GM21619 (cell line): ENCODE results near the gene NDUFB3.
"Not testable (repeated sequence)": the region's sequence is repeated elsewhere in the genome, so short reads cannot be mapped to it uniquely, and the experiment has no call there.

ENCODE experiments used
- ATAC-seq: cut with Tn5 transposase; IDR thresholded peaks from one replicate; pipeline ENCODE4 v1.9.1; 2021; ENCODE audit not compliant: unreplicated experiment

The NDUFB3 gene

DNA sequence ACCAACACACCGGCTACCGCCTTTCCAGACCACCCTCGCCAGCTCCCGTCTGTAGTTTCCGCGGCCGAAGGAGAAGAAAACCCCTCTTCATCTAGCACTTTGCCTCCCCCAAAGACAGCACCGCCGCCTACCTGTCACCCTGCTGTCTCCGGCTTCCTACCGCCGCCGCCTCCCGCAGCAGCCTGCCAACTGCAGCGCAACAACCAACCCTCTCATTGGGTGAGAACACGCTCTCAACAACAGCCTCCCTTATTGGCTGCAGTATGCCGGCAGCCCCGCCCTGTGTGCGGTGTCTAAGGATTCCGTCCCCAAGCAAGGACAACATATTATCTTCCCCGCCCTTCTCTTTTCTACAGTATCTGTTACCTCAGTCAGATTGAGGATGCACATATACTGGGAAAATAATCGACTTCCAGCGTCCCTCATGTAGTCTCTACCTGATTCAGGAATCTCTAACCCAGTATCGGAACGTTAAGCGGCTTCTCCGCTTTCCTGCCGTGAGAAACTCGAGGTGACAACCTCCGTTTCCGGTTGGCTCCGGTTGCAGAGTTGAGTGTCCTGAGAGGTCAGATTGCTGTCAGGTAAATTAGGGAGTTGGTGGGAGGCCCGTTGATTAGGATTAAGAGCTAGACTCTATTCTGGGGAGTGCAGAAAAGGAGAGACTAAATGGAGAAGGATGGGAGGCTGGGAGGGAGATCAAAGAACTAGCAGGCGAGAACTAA lies at the start of gene NDUFB3, which contains the start of gene HYCC2:
NDUFB3 (plus strand) TSS at position 523 of the 722 bp plus-strand sequence. CDS start 6,882 bp downstream, outside the sequence.
HYCC2 (minus strand) TSS at position 193 of the 722 bp plus-strand sequence. CDS start 47,662 bp downstream, outside the sequence.
- peak; percentile 98 for ATAC-seq

DNA sequence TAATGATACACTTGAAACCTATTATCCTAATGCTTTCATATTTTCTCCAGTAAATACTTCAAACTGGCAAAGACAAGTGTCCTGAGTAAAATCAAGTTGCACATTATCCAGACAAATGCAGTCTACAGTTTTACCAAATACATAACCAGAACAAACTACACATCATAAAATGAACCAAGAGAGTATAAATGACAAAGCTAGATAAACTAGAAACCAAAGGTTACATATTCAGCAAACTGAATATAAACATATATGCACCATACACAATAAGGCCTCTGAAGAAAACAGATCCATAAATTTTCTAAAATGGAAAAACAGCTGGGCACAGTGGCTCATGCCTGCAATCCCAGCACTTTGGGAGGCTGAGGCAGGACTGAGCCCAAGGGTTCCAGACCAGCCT lies 47.3 kb upstream of the NDUFB3 start:
- ATAC-seq = no peak

DNA sequence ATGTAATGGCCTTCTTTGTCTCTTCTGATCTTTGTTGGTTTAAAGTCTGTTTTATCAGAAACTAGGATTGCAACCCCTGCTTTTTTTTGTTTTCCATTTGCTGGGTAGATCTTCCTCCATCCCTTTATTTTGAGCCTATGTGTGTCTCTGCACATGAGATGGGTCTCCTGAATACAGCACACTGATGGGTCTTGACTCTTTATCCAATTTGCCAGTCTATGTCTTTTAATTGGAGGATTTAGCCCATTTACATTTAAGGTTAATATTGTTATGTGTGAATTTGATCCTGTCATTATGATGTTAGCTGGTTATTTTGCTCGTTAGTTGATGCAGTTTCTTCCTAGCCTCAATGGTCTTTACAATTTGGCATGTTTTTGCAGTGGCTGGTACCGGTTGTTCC lies 37.4 kb upstream of the NDUFB3 start:
- ATAC-seq = not testable (repeated sequence)

DNA sequence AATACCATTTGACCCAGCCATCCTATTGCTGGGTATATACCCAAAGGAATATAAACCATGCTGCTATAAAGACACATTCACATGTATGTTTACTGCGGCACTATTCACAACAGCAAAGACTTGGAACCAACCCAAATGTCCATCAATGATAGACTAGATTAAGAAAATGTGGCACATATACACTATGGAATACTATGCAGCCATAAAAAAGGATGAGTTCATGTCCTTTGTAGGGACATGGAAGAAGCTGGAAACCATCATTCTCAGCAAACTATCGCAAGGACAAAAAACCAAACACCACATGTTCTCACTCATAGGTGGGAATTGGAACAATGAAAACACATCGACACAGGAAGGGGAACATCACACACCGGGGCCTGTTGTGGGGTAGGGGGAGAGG lies 33.4 kb upstream of the NDUFB3 start:
- ATAC-seq = not testable (repeated sequence)

DNA sequence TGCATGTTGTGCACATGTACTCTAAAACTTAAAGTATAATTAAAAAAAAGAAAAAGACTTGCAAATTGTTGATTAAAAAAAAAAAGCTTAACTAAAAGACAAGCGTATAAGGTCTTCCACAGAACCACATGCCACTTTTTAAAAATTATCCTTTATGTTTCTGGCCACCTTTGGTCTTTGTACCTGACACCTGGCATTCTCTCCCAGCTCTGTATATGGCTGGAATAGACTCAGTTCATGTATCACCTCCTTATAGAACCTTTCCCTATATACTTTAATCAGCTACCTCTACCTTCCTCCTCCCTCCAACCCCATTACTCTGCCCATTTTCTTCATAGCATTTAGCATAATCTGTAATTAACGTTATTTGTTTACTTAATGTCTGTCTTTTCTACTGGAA lies 32.9 kb upstream of the NDUFB3 start:
- ATAC-seq = no peak

DNA sequence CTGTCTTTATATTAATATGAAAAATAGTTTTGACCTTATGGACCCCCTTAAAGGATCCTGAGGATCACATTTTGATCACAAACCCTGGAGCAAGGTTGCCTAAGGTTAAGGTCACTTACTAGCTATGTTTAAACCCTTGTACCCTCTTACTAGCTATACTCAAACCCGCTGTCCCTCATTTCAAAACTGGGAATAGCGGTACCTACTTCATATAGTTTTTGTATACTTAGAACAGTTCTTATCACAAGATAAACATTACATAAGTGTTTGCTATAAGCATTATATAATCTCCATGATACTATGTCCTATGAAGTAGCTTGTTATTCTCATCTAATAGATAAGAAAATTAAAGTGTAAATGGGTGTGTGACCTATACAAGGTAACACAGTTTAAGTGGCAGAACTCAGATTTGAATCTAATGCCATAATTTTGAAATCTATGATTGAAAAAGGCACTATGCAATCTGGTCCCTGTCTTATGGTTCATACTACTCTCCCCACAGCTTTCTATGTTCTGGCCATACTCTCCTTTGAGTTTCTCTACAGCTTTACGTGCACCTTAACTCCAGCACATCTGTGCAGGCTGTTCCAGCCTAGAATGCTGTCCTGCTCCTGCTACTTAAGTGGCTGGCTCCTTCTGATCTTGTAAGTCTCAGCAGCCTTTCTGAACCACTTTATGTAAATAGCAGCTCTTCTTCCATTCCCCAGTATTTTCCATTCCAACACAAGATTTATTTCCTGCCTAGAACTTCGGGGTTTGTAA lies 30.8 kb upstream of the NDUFB3 start:
- no peak for ATAC-seq

DNA sequence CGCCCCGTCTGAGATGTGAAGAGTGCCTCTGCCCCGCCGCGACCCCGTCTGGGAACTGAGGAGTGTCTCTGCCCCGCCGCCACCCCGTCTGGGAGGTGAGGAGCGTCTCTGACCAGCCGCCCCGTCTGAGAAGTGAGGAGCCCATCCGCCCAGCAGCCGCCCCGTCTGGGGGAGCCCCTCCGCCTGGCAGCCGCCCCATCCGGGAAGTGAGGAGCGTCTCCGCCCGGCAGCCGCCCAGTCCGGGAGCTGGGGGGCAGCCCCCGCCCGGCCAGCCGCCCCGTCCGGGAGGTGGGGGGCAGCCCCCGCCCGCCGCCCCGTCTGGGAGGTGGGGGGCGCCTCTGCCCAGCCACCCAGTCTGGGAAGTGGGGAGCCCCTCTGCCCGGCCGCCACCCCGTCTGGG lies 29.4 kb upstream of the NDUFB3 start:
- not testable (repeated sequence) for ATAC-seq

DNA sequence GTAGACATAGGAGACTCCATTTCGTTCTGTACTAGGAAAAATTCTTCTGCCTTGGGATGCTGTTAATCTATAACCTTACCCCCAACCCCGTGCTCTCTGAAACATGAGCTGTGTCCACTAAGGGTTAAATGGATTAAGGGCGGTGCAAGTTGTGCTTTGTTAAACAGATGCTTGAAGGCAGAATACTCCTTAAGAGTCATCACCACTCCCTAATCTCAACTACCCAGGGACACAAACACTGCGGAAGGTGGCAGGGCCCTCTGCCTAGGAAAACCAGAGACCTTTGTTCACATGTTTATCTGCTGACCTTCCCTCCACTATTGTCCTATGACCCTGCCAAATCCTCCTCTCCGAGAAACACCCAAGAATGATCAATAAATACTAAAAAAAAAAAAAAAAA lies 28.8 kb upstream of the NDUFB3 start:
- not testable (repeated sequence) for ATAC-seq

DNA sequence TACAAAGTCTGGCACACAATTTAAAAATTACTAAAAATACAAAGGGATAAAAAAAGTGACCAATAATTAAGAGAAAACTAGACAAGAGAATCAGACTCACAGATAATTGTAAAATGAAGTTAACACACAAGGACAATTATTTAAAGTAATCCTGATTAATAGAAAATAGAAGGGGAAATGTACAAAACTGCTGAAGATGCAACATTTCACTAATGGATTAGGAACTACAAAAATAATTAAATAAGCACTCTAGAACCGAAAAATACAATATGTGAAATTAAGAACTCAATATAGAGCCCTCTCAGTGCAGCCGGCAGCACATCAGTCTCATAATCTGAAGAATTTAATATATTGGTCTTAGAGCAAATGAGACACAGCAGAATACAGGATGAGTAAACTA lies 24.9 kb upstream of the NDUFB3 start:
- no peak for ATAC-seq

DNA sequence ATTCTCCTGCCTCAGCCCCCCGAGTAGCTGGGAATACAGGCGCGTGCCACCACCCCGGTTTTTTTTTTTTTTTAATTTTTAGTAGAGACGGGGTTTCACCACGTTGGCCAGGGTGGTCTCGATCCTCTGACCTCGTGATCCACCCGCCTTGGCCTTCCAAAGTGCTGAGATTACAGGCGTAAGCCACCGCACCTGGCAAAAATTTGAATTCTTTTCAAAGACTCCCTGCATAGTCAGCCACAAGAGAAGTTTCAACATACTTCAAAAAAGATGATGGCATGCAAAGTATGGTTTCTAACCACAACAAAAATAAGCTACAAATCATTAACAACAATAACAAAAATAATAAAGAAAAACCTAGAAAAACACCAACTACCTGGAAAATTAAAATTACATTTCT lies 22.3 kb upstream of the NDUFB3 start:
- no peak for ATAC-seq

DNA sequence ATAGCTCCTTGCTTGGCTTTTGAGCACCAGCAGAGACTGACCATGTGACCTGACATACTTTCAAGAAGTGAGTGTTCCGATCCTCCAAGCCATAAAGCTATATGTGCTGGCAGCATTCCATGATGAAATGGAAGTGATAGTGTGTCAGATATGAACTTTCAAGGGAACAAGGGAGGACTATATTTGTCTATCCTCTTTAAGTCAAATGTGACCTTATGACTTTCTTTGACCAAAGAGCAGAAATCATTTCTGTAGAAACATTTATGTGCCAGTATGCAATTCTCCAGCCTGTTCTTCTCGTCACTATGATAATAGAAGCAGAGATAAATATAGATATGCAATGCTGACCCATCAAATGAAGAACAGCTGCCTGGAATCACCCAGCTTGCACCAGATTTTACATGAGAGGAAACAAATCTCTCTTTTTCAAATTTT lies 14.7 kb upstream of the NDUFB3 start:
- ATAC-seq = no peak

DNA sequence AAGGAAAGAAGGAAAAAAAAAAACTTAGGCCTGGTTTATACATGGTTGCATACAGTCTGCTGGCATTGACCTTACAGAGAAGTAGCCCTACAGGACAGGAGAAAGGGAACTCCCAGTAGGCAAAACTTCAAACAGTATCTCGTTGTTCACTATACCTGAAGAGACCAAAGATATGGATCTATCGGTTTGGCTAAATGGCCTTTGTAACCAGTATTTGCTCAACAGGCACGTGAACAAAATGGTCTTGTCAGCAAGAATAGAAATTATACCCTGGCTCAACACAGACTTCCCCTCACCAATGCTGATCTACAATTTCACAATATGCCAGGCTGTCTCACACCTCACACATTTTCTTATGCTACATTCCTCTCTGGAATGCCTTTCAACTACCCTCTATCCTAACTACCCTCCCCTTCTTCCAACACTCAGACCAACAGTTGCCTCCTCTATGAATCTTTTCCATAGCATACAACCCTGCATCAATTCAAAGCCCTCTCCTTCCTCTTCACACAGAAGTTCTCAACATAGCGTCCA lies 14.0 kb upstream of the NDUFB3 start:
- ATAC-seq = no peak

DNA sequence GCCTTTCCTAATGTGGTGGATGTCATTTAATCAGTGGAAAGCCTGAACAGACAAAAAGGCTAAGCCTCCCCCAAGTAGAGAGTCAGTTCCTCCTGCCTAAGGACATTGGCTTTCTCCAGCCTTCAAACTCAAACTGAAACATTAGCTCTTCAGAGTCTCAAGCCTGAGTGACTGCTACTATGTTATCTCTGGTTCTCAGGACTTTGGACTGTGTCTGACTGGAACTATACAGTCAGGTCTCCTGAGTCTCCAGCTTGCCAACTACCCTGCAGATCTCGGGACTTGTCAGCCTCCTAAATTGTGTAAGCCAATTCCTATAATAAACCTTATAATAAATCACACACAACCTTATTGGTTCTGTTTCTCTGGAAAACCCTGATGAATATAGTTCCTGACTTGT lies 12.9 kb upstream of the NDUFB3 start:
- no peak for ATAC-seq

DNA sequence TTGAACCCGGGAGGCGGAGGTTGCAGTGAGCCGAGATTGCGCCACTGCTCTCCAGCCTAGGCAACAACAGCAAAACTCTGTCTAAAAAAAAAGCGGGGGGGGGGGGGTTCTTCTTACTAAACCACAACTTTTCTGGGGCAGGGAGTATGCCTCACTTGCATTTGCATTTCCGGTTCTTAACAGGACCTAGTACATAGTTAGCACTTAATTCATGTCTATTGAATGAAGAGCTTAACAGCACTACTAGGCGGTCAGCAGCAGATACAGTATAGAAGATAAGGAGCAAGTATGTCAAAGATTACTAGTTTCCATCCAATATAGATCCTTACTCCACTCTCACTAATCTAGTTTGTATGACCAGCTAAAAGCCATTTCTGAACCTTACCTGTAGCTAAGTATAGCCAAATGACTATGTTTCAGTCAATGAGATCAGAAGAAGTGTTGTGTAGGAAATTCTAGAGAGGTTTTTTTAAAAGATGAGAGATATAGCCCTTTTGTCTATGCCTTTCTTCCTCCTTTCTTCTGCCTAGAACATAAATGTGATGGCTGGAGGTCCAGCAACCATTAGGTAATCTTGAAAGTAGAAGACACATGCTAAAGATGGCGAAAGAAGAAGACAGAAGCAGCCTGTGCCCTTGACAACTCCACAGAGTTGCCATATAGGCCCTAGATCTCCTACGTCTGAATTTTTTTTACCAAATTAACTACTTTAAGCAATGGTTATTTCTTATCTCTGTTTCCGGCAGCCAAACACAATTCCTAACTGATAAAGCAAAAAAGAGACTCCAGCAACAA lies 11.6 kb upstream of the NDUFB3 start:
- no peak for ATAC-seq

DNA sequence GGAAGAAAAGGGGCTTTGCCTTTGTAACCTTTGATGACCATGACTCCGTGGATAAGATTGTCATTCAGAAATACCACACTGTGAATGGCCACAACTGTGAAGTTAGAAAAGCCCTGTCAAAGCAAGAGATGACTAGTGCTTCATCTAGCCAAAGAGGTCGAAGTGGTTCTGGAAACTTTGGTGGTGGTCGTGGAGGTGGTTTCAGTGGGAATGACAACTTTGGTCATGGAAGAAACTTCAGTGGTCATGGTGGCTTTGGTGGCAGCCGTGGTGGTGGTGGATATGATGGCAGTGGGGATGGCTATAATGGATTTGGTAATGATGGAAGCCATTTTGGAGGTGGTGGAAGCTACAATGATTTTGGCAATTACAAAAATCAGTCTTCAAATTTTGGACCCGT lies 8.3 kb upstream of the NDUFB3 start:
- not testable (repeated sequence) for ATAC-seq

DNA sequence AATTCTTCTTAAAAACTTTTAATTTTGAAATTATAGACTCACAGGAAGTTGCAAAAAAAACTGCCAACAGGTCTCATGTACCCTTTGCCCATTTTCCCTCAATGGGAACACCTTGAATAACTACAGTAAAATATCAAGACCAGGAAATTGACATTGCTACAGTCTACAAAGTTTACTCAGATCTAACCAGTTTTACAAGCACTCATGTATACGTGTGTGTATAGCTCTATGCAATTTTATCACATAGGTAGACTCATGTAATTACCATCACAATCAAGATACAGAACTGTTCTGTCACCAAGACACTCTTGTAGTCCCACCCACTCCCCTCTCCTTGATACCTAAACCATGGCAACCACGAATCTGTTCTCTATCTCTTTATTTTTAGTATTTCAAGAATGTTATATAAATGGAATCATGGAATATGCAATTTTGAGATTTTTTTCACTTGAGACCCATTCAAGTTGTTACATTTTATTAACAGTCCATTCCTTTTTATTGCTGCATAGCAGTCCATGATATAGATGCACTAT lies 6.9 kb upstream of the NDUFB3 start:
- no peak for ATAC-seq

DNA sequence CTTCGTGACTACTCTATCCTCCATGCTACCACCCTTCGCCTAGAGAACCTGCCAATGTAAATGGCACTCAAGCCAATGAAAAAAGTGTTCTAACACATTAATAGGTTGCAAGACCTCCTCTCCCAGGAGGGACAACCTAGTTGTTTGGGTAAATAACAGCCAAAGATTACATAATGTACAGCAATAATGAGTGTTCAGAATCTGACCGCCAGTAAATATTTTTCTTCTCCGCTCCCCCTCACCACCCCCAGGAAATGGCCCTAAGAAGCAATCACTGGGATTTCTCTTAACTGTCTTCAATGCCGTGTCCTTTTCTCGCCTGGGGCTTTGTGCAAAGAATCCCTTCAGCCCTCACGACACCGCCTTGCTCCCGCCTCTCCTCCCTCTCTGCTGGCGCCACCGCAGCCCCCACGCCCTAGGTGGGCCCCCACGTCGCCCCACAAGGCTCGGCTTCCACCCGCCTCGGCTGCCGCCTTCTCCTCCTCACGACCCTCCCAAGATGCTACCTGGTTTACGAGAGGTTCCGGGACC lies 788 bp upstream of the NDUFB3 start:
- peak; percentile 21 for ATAC-seq

DNA sequence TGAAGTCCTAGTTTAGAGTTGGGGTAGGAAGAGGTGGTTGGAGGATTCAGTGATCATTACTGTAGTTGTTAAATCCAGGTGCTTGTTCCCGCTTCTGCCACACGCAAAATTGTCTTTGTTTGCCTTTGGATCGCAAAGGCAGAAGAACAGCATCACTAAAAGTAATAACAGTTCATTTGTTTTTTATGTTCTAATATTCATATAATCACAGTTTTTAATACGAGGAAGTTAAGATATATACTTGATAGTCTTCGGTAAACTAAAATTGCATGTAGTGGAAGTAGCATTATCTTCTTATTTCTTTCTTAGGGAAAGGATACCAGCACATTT lies 365 bp downstream of the NDUFB3 start:
- no peak for ATAC-seq

DNA sequence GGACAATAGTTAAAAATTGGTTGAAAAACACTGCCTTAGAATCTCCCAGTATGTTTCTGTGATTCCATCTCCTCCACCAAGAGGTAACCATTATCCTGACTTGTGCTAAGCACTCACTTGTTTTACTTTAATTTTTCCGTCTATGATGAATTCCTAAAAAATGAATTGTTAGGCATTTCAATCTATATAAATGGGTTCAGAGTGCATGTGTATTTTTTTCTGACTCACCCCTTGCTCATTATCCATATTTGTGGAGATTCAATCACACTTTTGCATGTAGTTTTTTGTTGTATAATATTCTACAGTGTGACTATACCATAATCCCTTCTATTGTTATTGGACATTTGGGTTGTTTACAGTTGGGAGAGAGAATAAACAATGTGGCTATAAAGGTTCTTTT lies 1.3 kb downstream of the NDUFB3 start:
- no peak for ATAC-seq

DNA sequence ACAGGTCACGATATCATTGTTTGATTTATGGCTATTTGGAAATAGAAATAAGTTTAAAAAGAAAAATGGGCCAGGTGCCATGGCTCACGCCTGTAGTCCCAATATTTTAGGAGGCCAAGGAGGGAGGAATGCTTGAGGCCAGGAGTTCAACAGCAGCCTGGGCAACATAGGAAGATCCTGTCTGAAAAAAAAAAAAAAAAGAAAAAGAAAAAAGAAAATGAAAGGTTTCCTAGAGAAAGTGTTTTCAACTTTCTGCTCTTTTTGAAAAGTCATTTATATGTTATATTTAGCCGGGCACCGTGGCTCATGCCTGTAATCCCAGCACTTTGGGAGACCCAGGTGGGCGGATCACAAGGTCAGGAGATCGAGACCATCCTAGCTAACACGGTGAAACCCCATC lies 3.2 kb downstream of the NDUFB3 start:
- no peak for ATAC-seq

DNA sequence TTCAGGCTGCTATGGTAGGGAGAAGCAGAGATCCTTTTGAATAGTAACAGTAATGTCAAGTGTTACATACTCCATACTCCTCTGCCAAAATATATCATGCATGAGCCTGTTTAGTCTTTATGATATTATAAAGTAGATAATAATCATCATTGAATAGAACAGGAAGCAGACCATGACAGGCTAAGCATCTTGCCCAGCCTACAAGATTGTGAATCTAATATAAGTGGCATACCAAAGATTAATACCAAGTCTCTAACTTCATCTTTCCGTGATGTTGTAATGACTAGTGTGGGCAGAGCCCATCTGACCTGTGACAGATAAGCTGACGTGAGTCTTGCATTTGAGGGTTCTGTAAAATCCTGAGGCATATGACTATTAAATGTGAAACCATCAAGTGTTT lies 13.1 kb downstream of the NDUFB3 start:
- ATAC-seq = no peak
